Central memory CD4-positive, alpha-beta T cell (primary cell): ENCODE data around the gene YARS2.

Source experiments
- DNase-seq: peaks from one replicate; pipeline ENCODE4 v3.0.0; 2022
- total RNA-seq, 3 experiments: gene quantifications; one replicate each; lab custom pipeline; 2026; lab: John Stamatoyannopoulos, UW

Gene YARS2
- total RNA-seq = 24.9 to 49.4 (median 26.8) reads per million in 3 experiments

DNA sequence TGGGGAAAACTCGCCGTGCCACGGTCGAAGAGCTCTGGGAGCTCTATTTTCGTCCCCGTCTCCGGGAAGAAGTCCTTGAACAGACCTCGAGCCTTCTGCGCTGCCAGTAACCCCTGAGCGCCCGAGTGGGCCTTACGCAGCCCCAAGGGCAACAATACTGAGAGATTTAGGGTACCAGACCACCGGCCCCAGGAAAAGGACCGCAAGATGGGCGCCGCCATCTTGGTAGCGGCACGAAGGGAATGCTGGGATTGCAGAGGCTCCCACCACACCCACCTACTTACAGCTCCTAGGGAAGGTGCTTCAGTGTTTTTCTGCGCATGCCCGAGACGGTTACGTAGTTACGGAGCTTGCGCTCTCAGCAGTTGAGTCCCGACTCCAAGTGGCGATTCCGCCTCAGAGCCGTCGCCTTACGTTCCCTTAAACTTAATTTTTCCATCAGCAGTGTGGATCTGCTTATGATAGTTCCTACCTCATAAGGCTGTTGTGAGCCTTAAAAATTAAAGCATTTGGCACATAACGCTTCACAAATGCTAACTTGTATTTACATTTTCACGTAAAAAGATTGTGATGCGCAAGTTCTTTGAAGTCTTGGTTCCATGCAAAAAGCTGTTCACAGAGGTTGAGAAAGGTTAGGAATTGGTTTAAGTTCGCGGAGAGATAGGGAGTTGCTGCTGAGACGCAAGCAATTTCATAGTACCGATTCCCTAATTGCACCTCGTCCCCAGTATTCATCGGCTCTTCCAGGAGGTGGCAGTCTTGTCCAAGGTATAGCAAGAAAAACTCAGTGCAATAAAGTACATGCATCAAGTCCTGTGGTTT, at the start of gene YARS2:
Gene YARS2 (minus strand): TSS at position 244 of the 822 bp plus-strand sequence. CDS start 23 bp downstream, at position 221.
- peak; percentile 82 for DNase-seq

DNA sequence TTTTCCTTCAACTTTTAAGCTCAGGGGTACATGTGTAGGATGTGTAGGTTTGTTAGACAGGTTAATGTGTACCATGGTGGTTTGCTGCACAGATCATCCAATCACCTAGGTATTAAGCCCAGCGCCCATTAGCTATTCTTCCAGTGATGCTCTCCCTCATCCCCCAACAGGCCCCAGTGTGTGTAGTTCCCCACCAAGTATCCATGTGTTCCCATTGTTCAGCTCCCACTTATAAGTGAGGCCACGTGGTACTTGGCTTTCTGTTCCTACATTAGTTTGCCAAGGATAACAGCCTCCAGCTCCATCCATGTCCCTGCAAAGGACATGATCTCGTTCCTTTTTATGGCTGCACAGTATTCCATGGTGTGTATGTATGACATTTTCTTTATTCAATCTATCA, 48.6 kb upstream of the YARS2 start:
- DNase-seq = no peak

GRCh38 chr12:32801269-32801980, 45.7 kb upstream of the YARS2 start:
- no peak for DNase-seq

DNA sequence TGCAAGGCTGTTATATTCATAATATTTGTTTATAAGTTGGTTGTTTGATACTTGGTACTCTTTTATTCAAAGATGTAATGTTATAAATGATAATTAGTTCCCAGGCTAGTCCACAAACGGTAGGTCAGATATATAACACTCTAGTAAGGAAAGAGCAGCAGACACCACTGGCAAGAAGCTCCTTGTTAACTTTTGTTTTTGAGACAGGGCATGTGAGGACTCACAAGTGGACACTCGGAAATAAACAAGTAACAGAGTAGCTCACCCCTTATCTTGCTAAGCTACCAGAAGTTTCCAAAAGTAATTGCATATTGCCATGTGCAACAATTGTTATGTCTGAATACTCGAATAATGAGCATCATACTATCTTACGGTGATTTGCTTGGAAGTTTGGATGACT, 38.6 kb upstream of the YARS2 start:
- DNase-seq = no peak

GRCh38 chr12:32789916-32790315, 34.2 kb upstream of the YARS2 start:
- DNase-seq = no peak

GRCh38 chr12:32789446-32789845, 33.7 kb upstream of the YARS2 start:
- no peak for DNase-seq

DNA sequence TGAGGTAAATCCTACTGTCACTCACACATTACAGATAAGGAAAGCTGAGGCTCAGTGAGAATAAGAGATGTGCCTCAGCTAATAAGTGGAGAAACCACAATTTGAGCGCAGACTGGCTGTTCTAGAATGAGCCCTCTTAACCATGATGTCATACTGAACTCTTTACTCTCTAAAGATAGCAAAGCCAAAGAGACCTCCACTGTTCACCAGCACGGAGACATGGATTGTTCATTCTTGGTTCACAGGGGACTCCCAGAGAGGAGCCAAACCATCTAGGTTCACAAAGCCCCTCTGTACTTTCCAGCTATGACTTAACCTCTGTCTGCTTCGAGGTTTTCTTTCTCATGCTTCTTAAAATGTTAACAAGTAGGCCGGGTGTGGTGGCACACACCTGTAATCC, 32.7 kb upstream of the YARS2 start:
- DNase-seq = no peak

DNA sequence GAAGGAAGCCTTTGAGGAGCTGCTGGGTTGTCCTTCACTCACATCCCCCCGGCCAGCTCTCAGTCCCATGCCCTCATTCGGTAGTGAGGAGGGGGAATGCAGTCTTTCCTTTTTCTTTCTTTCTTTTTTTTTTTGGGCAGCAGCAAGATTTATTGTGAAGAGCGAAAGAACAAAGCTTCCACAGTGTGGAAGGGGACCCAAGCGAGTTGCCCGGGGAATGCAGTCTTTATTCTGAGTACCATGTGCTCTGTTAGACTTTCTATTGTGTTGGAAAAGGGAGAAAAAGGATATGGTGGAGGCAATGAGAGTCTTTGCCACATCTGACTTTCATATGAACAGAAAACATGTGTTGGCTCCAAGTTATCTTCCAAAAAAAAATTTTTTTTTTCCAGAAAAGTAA, 29.9 kb upstream of the YARS2 start:
- DNase-seq = no peak

DNA sequence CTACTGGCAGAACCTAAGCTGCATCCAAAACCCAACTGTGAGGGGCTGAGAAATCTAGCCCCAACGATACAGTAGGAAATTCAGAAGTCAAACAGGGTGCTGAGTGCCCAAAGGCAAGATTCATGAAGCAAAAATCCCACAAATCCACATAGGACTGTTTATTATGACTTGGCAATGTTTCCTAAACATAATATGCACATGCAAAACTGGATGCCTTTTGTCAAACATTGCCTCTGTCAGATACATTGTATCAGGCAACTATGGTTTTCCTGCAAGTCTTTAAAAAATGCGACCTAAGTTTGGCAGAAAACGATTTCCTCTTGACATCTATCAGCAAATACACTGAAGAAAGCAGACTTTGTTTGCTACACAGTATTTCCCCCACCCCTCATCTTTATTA, 27.3 kb upstream of the YARS2 start:
- DNase-seq = no peak

DNA sequence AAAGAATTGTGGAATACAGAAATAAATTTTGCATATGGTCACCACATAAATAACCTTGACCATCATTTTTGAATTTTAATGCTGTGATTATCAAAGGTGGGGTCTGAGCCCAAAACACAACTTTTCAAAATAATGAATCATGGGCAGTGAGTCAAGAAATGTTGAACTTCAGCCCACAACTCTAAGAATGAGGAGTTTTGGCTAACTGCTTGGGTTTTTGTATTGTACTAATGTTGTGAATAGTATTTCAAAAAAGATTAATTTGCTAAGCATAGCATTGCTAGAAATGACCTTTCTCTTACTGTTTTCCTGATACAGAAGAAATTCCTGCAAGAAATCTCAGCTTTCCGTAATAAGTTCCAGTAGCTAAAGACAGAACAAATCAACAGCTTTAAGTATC, 24.4 kb upstream of the YARS2 start:
- no peak for DNase-seq

GRCh38 chr12:32777691-32778175, 22.0 kb upstream of the YARS2 start:
- no peak for DNase-seq

DNA sequence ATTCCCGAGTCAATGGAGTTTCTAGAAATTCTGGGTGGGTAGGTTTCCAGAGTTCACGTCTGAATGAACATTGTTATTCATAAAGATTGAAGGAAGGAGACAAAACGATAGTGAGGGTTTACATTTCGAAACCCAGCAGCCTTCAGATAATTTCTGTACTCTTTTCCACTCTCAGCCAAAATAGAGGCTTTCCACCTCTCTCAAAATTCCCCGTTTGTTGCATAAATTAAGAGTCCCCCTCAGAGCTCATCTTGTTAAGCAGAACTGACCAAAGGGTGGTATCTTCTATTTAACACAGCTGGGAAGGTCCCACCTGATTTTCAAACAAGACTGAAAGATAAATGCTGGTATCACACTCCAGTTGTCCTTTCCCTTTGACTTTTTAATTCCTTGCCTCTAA, 21.5 kb upstream of the YARS2 start:
- DNase-seq = no peak

DNA sequence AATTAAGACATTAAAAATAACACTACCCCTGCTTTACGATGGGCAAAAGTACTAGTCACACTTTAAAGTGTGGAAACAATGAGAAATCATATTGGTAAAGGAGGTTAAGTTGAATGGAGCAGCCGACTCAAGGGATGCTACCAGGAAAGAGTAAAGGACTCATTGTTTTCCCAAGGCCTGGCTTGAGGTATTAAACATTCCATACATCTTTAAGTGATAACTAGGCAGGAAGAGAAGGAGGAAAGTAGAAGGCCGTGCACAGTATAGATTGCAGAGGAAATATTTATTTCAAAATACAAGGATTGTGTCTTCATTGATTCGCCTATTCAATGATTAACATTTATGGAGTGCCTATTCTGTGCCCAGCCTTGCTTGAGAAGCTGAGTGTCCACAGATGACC, 20.6 kb upstream of the YARS2 start:
- no peak for DNase-seq

GRCh38 chr12:32773691-32774090, 18.0 kb upstream of the YARS2 start:
- no peak for DNase-seq

DNA sequence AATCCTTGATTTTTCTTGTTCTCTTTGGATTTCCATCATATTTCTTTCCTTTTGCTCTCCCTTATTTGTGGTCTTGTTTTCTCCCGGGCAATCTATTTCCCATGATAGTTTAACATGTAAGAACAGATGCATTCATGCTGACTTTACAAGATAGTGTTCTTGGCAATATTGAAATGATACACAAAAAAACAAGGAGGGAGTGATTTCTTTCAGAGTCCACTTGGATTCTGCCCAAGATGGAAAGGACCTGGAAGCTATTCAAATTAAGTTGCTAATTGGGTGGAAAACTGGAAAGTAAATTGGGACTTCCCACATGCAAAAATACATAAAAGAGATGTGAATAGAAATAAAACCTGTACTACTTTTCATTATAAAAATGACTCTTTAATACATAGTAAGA, 14.4 kb upstream of the YARS2 start:
- DNase-seq = no peak

- no peak for DNase-seq
Observed at GRCh38 chr12:32768518-32768917, 12.8 kb upstream of the YARS2 start.

DNA sequence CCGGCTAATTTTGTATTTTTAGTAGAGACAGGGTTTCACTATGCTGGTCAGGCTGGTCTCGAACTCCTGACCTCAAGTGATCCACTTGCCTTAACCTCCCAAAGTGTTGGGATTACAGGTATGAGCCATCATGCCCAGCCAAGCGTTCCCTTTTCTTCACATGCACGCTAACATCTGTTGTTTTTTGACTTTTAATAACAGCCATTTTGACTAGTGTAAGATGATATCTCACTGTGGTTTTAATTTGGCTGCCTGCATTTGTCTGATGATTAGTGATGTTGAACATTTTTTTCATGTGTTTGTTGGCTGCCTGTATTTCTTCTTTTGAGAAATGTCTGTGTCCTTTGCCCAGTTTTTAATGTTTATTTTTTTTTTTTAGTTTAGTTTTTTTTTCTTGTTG, 10.2 kb upstream of the YARS2 start:
- DNase-seq = no peak

GRCh38 chr12:32761716-32762115, 6.0 kb upstream of the YARS2 start:
- DNase-seq = no peak

DNA sequence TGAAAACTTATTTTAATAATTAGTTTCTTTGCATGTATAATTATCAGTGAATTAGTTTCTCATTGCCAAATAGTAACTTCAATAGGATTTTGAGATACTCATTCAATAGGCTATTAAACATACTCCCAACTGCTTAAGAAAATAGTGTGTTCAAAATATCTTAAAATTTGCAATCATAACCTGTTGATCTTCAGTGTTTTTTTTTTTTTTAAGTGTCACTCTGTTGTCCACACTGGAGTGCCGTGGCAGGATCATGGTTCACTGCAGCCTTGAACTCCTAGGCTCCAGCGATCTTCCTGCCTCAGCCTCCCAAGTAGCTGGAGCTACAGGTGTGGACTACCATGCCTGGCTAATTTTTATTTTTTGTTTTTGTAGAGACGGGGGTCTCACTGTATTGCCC, 1.5 kb upstream of the YARS2 start:
- DNase-seq = no peak

DNA sequence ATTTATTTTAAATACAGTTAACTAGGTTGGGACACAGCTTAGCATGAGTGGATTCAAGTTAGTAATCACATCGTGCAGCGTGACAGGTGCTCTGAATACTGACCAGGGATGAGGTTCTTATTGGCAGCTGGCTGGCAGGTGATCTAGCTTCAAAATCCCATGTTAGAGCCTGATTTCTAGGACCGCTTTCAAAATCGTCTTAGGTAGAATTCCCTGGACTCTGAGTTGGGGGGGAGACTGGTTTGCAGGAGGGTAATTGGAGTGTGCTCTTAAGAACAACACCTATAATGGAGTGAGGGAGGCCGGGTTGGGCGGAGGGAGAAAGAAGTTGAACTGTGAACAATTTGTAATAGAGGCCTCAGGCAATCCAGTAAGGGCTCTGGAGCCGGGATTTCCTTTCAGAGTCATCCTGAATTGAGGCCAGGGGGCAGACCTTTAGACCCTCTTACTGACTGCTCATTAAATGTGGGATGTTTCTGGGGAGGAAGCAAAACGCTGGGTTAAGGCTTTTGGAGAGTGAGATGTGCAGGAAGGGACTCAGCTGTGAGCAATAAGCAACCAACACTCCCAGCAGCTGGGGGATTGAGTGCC, 874 bp upstream of the YARS2 start:
- no peak for DNase-seq

DNA sequence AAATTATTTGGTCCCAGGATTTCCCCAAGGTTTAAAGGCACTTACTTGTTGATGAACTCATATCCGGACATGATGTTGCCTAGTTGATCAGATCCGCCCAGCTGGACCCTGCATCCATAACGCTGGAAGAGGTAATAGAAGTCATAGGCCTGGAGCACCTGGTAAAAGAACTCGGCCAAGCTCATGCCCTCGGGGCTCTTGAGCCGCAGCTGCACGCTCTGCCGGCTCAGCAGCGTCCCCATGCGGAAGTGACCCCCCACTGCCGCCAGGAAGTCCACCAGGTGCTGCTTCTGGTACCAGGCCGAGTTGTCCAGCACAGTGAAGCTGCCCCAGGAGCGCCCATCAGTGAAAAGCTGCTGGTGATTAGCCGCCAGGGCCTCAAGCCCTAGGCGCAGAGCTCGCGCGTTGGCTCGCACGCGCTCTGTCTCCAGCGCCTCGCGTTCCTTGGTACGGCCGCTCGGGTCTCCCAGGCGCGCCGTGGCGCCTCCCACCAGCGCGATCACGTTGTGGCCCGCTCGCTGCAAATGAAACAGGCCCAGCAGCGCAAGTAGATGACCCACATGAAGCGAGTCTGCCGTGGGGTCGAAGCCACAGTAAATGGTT, 545 bp downstream of the YARS2 start:
- DNase-seq = peak; percentile 71

DNA sequence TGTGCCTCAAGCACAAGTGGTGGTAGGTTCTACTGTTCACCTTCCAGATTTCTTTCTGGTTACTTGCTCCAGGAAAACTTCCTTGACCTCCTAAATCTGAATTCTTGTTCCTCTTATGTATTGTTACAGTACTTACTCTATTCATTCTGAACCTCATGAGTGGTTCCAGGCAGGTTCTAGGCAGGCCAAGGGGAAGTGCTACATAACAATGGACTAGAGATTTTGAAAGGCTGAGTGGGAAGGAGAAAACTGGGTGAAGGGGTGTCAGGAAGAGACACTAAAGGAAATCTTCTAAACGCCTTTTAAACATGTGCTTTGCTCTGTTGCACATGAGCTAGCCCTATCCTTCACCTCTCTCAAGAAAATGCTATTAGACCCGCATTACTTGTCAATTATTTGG, 1.6 kb downstream of the YARS2 start:
- DNase-seq = no peak

DNA sequence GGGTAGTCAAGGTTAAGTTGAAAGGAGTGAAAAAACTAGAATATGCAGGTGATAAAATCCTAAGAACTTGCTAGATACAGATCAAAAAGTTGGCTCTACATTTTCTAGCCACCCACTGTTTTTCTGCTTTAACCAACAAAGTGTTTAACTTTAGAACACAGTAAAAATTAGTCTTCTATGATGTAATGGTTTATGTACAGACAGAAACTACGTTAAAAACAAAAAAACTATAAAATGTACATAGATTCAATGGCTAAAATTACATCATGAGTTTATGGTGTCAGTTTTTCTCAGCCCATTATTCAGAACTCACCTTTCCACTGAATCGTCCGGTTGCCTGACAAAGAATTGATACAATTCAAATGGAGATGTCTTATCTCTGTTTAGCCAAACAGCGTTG, 2.1 kb downstream of the YARS2 start:
- DNase-seq = no peak
